Activated CD8-positive, alpha-beta memory T cell treated with anti-CD3 and anti-CD28 coated beads for 1 hour (primary cell): ENCODE results near the gene CPA1.

Source experiments
- DNase-seq, 2 donors: peaks; one replicate each; pipeline ENCODE4 v3.0.0-alpha.2; 2020; ENCODE audit warnings: low read depth in 1 of 2; ENCODE audit errors: extremely low read depth in 1 of 2

The CPA1 gene

DNA sequence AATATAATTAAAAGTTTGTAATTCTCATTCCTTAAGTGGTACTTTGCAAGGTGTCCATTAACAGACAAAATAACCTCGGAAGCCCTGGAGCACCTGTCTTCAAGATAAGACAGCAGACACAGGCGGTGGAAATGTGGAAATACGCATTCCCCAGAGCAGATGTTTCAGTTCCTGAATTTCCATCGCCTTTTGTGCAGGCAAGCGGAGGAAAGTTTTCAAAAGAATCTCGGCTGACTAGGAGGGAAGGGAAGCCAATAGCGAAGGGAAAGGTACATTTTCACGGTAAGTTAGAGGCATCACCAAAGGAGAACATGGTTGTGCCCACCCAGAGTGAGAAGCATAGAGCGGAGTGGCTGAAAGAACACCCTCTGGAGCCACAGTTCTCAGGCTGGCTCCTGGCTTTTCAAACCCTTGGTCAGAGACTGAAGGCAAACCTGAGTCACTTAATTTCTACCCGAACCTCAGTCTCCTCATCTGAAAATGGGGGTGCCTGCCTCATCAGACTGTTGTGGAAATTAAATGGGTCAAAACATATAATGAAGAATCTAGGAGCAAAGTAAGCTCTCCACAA is 13.6 kb downstream of the CPA1 start:
- DNase-seq = no peak

DNA sequence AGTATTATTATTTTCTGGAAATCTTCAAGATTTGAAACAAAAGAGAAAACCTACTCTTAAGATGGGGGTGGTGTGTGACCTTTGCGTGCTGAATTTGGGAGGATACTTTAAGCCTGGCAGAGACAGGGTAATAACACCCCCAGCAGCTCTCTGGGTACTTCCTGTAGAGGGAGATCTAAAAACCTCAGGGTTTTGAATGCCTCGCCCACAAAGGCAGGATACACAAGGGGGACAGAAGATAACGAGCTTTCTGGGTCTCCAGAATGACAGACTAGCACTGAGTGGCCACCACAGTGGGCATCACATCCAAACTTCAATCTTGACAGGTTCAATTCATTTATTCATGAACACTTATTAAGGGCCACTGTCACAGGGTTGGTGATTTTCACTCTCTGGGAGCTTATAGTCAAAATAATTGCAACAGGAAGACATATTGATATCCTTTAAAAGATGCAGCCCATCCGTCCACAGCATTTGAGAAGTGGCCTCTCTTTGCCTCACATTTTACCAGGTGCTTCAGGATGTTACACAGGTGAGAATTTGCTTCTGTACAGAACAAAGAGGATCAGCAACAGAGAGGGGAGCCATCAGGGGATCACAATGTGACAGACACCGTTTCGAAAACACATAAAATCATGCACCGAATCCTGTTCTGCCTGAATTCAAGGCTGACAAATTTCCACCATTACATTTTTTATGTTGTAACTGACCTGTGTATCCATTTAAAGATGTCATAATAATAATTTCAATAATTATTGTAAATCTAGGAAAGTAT is 14.3 kb downstream of the CPA1 start:
- no peak for DNase-seq

DNA sequence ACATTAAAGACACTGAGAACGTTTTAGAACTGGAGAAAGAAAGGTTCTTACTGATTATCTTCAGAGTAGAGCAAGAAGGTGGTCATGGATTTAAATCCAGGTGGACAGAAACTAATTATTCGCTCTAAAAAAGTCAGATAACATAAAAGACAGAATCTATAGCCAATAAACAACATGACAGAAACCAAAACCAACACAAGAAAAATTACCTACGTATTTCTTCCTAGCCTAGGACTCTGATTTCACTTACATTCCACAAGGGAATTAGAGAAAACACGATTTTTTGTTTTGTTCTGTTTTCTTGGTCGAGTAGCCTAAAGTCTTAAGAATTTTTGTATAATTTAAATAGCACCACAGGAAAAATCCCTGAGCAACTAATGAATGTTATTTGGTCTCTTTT is 15.1 kb downstream of the CPA1 start:
- DNase-seq = no peak

DNA sequence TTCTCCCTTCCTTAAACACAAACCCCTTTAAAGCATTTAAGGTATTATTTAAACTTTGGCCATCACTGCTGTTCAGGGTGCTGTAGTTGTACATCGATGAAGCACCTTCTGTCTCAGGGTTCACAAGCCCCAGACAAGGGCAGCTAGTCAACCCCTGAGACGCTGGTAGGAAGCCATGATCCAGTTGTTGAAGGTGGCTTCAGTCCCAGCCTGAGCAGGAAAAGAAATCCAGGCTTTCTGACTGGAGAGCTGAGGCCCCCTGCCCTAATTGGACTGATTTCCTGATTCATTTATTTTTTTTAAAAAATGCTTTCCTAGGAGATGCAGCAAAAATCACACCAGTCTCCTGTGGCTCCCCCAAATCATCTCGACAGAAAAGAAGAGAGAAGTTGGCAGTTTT is 15.8 kb downstream of the CPA1 start:
- DNase-seq = no peak

DNA sequence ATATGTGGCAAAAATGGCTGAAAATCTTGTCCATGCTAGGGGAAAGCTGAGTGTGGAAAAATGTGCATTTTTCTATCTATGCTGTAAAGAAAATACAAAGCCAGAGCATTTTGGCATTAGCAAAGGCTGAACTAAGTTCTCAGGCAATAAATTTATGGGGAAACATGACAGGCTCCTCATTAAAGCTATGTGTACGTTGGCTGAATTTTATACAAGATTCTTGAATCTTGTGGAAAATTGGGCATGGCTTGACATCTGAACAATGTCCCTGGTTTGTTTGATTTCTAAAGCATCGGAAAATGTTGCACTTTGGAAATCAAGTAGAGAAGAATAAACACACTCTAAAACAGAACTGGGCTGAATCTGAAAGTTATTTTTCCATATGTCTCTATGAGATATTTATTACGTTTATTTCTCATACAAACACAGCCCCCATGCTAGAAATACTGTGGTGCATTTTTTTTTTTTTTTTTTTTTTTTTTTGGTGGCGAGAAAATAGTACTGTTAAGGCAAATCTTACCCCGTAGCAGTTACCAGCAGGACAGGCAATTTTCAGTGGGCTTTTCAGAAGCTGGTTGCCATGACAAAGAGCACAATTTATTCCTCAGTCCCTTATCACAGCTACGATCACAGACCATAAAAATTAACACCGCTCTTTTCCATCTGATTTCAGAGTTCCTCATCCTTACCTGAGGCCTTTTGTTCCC is 16.9 kb downstream of the CPA1 start:
- DNase-seq = no peak

DNA sequence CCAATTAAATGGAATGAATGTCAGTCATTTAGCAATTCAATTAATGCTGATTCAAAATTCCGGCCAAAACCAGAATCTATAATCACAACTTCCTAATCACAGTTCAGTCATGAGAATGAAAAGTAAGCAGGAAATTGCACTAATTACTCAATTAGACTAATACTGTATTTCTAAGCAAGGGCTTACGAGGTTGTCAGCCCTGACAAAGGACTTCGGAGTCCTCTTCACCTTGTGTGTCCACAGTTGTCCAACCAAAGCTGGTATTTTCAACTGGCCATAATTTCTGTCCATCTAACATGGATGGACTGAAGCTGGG is 17.4 kb downstream of the CPA1 start:
- no peak for DNase-seq

DNA sequence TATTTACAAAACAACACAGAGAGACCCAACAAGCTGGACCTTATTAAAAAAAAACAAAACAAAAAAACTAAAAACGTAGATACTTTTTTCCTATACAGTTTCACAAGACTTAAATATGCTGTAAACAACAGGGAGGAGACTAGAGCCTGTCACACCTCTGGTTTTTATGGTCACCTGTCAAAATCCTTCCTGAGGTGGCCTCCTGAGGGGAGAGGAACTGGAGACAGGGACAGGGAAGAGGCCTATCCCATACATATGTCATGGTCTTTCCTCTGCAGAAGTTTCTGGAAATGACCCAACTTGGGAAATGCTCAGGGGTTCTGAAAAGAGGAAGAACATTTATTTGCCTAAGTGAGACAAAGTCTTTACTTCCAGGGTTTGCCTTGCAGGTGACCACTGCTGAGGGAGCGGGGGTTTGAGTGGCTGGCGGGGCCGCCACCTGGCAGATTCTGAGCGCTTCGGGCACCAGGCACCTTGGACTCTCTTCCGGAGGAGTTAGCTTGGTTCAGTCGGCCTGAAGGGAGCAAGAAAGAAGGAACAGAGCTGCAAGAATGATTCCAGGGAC is 18.3 kb downstream of the CPA1 start:
- DNase-seq = no peak

DNA sequence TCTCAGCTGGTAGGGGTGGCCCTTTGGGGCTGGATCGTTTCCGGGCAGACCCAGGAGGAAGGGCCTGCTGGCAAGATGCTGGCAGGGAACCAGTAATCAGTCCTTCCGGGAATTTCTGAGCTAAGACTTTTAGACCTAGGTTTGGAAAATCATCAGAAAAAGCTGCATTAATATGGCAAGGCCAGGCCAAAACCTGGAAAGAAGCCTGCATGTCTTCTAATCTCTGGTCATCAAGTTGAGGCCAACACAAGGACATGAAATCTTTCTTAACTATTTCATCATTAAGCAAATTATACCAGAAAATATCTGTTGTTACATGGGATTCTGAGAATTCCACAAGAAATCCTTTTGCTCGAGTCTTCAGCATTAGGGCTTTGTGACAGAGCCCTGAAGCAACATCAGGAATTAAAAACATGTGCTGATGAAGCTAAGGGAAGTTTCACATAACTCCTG is 19.9 kb downstream of the CPA1 start:
- no peak for DNase-seq

DNA sequence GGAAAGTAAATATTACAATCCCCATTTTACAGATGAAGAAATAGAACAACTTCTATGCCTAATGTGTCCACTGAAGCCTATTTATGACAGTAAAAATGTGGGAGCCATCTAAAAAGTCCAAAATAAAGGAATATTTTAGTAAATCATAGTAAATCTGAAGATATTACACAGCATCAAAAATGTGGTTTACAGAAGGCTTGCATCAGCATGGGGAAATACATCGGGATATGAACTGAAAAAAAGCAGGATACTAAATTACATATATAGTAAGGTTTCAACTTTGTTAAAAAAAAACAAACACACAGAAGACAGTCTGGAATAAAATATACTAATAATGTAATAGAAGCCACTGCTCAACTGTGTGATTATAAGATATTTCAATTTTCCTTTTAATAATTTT is 20.8 kb downstream of the CPA1 start:
- no peak for DNase-seq

DNA sequence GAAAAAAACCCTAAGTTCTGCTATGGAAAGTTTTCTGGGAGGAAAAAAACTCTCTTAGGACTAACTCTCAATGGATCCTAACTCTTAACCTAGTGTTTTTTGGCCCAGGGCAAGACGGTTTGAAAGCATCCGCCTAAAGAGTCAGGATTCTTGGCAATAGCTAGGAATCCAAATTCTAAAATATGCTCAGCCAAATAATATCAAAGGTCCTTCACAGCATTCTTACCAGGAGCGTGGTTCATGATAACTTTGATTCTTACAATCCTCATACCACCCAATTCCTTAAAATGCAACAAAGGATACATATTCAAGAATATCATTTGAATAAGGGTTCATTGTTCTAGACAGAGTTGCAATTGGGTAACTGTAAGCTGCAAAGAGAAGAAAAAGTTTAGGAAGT is 21.3 kb downstream of the CPA1 start:
- DNase-seq = no peak

DNA sequence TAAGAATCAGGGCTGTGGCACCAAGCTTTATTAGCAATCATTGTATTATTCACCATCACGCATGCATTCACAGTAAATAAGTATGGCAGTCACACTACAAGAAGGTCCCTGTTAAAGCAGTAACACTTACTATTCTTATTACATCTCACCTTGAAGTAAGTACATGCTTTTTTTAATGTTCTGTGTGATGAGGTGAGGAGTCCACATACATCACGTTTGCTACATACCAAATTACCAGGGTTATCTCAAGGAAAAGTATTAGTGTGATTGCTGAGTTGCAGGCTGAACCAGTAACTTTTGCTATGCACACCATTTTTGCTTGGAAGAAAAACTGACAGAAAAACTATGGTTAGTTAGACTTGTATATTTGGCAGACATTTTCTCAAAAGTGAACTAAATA is 24.7 kb downstream of the CPA1 start:
- DNase-seq = no peak

DNA sequence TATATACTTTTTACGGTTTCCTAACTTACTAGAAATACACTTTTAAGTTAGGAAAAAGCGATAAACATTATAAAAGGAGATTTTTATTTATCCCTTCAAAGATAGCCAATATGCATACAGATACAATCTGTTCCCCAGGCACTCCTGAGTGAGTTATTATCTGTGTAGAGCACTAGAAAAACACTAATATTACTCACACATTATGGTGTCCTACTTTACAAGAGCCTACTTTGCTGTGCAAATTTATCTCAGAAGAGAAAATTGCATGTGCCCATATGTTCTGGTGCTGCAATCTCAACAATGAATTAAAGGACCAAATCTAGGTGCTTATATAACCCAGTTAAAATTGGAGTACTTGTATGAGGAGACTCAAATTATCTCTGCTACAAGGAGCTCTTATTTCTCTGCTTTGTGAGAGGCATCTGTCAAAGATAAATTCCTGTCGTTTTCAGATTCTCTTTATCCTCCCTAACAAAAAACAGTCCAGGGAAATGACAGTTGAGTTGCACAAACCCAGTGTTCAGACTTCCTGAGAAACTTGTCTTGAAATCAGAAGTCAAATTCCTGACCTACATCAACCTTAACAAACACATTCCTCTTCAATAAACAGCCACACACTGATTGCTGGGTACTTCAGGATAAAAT is 28.9 kb downstream of the CPA1 start:
- DNase-seq = no peak

DNA sequence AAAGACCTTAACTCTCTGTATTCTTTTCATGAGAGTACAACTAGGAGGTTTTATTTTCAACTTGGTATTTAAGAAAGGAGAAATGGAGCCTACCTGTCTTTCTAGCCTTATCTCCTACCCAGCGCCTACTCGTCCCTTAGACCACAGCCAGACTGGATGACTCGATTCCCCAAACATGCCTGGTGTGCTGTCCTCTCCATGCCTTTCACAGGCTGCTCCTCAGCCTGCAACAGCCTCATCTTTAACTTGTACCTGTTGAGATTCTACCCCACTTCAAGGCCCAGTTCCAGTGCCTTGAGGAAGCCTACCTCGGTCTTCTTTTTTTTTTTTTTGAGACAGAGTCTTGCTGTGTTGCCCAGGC is 29.4 kb downstream of the CPA1 start:
- no peak for DNase-seq

DNA sequence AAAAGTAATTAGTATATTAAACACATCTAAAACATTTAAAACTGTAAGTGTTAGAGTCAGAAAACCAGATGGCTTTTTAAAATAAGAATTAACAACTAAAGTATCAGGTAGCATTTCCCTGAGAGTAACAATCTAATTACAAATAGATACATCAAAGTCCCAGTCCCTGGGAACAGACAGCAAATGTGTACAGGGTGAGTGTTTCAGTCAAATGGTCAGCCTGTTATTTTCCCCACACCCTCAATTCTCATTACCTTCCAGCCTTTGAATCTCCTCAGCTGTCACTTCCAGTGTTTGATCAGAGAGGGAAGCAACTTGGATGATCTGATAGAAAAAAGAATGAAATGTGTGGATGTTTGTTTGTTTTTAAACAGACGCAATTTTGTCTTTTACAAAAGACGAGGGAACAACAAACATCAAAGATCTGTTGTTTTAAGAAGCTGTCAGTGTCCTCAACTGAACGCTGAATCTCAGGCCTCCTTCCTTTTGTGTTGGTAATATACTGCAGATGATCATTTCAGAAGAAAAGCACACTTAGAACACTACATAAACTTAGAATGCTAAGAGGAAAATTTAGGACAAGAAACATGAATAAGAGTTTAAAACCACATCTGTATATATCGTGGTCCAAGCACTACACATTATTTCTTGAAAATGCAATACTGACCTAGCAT is 30.7 kb downstream of the CPA1 start:
- no peak for DNase-seq

DNA sequence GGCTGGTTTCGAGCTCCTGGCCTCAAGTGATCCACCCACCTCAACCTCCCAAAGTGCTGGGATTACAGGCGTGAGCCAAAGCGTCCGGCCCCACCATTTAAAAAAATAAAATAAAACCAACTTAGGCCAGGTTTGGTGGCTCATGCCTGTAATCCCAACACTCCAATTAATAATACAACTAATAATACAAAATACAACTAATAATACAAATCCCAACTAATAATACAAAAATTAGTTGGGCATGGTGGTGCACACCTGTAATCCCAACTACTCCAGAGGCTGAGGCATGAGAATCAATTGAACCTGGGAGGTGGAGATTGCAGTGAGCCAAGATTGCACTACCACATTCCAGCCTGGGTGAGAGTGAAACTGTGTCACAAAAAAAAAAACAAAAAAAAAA is 32.9 kb downstream of the CPA1 start:
- DNase-seq = no peak

DNA sequence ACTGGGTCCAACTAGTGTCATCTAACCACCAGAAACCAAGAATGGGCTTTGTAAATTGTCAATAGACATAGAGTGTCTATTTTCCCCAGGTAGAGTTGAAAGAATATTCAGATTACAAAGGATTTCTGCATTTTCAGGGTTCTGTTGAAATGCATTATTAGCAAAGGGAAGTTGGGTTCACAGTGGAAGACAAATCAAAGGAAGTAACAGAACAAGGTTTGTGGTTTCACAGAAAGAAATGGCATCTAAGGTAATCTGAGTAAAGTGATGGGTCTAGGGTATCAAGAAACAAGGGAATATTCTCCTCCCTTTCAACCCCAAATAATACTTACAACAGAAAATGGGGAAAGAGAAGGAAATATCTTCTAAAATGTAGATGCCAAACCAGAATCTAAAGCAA is 34.7 kb downstream of the CPA1 start:
- no peak for DNase-seq

DNA sequence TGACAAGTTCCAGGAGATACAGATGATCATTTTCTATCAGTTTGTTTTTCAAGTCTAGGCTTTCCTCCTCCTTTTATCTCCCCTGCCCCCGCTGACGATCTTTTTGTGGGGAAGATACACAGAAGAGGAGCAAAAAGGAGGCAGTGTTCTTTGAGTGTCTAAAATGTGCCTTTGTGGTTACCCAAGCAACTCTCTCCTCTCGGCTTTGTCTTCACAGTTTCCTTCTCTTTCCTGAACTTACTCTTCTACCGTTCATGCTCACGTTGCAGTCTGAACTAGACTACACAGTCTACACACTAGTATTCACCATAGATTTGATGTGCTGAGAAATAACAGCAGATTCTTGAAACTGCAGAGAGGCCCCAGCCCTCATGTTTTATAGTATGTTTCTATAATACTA is 36.9 kb downstream of the CPA1 start:
- no peak for DNase-seq

DNA sequence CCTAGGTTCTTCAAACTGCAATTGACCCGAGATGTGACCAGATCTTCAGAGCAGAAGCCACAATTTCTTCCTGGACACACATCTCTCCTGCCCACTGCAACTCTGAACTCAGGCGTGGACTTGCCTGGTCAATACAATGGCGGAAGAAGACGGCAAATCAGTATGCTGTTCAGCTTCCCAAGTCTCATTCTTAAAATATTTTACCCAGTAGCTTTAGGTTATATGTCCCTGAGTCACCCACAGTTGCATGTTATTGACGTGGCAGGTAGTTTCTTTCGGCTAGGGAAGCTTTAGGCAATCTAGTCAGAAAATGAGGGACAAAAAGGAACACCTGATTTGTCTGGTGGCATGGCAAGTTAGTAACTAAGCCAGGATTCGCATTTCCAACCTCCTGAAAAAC is 38.0 kb downstream of the CPA1 start:
- DNase-seq = no peak

DNA sequence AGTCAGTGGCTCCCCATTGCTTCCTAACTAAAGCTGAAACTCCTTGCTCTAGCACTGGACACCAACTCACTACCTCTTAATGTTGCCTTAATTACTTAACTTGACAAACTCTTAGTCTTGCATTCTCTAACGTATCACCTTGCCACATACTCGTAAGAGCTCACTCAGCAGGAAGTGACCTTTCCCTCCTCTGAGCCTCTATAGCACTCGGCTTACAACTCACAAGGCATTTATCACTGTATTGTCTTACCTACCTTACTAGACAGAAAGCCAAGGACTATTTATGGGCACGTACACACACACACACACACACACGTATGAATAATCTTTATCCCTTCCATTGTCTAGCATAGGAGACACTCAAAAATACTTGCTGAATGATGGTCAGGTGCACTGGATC is 39.4 kb downstream of the CPA1 start:
- no peak for DNase-seq

DNA sequence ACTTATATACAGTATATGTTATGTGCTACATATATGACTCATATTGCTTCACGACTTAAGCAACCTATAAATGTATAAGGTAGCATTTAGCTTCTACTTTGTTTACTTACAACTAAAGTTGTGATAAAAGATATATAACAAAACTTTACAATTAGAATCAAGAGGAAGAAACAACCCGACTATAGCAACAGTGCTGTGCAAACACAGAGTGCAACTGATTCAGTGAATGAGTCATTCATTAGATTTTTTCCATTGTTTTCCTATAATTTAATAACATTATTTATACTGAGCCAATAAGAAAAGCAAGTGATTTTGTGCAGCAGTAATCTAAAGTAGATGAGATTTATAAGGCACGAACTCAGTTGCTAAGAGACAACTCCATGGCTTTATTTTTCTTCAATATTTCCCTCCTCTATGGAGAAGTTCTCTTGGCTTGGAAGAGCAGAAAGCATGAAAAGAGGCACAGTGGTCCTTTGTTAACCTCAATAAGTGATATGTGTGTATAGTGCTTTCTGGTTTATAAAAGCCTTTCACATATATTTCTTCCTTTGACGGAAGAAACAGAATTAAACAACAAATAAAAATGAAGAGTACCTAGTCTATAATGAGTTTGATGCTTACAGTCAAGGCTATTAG is 40.8 kb downstream of the CPA1 start:
- no peak for DNase-seq

DNA sequence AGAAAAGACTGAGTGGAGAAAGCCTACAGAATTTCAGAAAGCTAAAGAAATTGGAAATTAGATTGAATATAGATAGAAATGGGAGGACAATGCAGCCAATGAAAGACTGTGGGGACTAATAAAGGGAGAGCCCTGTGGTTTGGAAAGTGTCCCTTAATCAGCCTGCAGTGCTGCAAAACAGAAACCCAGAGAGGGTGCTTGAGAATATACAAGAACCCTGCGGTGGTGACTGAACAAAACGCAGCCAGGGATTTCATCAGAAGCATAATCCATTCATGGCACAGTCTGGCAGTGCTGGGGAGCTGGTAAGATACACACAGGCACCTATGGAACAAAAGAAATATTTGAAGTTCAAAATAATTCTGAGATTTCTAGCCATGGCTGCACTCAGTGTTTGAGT is 41.4 kb downstream of the CPA1 start:
- DNase-seq = no peak
